HG03045 (cell line): ENCODE results near the gene CAPN13.

Experiments used
- ATAC-seq: cut with Tn5 transposase; IDR thresholded peaks from one replicate; pipeline ENCODE4 v1.9.1; 2021; ENCODE audit warnings: mild to moderate bottlenecking, moderate library complexity; ENCODE audit not compliant: unreplicated experiment

The CAPN13 gene

DNA sequence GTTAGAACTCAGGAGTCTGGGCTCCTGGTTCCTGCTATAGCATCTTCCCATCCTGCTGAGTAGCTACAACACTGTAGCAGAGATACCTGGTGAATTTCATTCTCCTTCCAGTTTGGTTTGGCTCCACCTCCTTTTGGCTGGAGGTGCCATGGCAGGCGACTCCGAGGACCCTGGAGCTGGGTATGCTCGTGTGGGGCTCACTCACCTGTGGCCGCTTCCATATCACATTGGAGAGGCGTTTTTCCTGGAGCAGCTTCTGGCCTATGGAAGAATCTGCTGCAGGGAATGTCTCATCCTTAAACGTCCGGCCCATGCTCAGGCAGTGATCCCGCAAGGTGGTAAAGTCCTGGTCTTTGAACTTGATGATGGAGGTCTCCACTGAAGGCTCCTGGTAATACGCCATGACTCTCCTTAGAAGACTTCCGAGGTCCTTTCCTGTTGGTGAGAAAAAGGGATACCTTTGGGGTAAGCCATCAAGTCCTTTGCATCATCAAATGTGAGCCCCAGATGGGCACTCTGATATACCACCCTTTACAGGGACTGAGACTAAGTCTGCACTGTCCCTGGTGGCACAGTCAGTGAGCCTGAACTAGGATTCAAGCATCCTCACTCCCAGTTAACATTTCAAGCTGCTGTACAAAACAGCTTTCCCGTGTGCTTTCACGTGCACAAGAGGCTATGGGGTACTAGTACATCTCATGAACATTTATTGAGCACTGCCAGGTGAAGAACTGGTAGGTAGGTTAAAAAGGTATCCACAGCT is 20.1 kb downstream of the CAPN13 start:
- ATAC-seq, result no peak

DNA sequence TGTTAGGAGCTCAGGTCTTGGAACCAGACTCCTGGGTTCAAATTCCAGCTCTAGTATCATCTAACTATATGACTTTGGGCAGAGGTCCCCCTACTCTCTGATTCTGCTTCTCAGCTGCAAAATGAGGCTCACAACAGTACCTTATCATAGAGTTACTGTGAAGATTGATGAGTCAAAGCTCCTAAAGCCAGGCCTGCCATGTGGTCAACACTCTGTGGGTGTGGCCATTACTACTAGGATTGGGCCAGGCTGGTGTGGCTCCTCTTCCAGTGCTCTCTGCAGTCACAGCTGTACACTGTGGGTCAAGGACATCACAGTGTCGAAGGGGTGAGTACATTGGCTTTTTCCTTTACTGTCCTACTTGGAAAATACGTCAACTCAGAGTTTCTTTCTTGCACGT is 22.6 kb downstream of the CAPN13 start:
- ATAC-seq, result no peak

DNA sequence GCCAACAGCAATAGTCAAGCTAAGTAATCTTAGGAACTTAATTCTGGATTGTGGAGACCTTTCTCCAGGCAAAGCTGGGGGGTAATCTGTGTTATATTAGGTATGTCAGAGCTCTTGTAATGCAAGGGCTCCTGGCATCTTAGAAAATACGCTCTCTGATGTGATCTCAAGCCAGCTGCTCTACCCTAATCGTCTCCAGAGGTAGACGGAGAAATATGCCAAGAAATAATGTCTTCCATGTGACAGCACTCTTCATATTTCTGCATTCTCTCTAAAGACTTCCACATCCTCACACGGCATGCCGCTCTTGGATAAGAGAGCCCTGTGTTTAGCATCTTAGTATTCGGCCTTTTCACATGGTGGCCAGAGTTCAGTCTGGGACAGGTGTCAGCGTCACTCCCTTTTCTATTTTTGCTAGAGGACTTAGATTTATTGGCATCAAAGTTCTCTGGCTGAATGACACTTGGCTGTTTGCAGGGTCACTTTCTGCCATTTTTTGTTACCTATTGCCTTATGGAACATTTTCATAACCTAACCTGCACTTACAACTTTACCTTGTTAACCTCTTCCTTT is 25.2 kb downstream of the CAPN13 start:
- ATAC-seq, result no peak

DNA sequence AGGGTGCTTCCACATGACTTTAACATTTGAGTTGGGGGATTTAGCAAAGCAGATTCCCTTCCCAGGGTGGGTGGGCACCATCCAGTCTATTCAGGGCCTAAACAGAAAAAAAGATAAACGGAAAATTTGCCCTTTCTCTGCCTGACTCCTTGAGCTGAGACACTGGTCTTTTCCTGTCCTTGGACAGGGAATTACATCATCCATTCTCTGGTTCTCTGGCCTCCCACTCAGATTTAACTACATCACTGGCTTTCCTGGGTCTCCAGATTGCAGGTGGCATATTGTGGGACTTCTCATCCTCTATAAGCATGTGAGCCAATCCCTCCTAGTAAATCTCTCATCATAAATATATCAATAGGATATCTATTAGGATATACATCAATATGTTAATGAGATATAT is 25.8 kb downstream of the CAPN13 start:
- ATAC-seq, result no peak

DNA sequence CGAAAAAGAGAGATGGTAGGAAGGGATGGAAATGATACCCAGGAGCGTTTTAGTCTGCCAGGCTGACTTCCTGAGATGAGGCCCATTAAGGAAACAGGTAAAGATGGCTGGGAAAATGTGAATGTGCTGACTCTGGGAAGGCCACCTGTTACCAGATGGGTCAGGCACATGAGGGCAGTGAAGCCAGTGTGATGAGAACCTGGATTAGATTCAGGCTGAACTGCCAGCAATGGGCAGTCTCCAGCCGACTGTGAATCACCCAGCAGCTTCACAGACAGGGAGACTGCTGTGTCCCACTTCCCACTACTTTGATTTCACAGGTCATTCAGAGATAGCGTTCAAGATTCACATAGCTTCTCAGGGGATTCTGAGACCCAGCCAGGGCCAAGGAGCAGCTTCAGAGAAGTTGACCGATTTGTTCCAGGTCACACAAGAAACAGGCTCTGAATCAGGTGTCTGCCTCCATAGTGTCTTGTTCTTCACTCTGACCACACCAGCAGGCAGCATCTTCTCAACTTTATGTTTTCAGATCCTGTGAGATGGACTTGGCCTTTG is 26.4 kb downstream of the CAPN13 start:
- no peak for ATAC-seq

DNA sequence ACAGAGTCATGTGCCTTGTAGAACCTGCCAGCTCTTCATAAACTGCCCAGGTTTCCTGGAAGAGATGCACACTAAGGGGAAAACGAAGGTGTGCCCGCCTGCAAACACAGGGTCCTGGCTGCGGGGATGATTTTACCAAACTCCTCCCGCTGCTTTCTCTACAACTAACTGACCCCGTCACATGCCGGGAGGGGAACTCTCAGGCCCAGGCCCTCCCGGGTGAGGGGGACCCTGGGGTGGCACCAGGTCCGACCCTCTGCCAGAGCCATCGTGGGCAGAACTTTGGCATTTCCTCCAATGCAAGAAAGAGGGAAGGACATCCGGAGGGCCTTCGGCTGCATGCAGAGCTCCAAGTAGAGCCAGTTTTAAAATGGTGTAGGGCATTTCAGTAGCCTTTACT is 28.6 kb downstream of the CAPN13 start:
- no peak for ATAC-seq

DNA sequence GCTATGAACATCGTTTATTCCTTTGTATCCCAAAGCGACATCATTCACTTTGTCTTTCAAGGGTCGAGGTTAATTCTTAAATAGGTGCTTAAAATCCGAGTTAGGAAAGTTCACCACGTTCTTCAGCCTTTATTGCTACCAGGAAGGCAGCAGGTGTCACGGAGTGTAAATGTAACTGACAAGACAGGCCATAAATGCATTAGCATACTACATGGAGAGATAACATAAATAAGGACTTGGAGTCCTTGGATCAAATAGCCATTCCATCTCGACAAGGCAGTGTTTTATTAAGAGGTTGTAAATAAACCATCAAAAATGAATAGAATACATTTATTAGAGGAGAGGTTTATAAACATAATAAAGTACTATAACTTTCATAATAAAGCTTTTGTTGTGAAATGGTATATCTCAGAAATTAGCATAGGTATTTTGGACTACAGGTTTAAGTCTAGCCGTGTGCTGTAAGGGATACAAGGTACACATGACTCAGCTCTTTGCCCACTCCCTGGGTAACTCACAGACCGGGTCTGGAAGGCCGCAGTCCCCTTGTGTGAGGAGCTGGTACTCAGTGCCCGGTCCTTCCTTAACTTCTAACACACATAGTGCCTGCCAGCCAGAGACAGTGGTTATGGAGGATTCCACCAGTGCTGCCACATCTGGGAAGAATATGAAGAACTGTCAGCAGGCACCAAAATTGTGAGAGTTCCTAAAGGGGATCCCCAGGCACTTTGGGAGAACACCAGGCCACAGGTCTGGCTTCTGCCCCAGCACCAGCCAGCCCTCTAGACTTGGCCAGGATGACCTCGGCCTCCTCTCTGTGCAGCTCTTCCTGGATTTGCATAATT is 29.4 kb downstream of the CAPN13 start:
- no peak for ATAC-seq

DNA sequence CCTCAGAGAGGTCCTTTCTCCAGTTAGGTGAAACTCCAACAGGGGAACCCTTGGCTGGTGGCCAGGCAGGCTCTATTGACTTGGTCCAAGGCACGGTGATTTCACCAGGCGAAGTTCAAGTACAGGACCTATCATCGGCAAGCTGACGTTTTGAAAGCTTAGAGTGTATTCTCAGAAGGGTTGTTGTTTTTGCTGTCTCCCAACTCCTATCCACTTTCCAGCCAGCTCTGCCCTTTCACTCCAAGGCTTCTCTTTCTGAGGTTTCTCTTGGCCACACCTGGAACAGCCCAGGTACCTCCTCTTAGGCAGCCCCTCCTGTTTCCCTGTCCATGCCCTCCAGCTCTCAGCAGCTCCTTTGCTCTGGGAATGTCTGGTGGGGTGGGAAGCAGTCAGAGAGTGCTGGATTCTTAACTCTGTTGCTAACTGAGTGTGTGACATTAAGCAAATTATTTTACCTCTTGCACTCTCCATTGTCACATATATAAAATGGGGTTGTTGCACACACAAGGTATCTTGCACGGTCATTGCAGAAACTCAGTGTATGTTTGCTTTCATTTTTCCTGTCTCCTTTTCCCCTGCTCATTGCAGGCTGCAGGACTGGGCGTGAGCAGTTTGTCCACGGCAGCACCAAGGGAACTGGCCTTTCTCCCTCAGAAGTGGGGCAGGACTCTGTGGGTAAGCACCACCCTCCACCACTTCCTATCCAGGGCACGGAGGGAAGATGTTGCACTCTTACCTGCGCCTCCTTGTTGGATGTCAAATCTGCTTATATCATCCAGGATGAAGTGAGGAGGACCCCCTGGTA is 30.2 kb downstream of the CAPN13 start:
- no peak for ATAC-seq

DNA sequence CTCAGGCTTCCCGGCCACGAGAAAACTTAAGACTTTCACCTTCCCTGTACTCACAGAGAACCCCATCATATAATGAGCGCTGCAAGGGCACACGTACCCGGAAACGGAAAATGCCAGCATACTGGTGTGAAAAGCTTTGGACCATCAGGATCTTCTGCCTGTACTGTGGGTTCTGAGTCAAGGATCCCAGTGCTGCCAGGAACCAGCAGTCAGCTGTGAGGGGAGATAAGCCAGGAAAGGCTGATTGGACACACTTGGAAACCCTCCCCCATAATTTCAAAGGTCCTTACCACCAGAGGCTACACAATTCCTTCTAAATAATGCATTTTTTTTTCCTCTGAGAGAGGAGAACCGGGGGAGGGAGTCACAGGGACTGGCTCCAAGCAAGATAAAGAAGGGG is 31.4 kb downstream of the CAPN13 start:
- no peak for ATAC-seq

DNA sequence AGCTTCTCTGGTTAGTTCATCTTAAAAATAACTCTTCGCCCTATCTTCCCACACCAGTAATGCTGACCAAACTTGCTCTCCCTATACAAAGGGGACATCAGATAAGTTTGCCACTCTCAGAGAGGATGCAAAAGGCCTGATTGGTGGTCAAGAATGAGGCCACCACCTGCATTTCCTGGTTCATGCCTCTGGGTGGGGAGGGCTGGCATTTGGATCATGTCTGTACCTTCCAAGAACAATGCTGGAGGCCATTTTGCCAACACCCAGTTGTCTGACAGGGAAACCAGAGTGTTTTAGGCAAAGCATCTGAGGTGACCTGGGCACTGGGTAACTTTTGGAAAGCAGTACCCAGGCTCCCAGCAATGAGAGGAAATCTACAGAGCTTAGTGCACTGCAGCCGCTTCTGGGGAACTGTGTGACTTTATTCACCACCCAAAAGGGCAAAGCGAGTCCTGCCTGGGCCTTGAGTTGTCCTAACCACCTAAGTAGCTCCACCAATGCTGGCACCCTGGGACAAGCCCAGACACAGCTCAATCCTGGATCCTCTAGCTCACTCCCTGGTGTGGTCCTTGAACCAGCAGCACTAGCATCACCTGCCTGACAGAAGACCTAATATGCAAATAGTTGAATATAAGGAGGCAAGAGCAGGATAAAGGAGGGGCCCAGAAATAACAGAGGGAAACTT is 35.1 kb downstream of the CAPN13 start:
- no peak for ATAC-seq

DNA sequence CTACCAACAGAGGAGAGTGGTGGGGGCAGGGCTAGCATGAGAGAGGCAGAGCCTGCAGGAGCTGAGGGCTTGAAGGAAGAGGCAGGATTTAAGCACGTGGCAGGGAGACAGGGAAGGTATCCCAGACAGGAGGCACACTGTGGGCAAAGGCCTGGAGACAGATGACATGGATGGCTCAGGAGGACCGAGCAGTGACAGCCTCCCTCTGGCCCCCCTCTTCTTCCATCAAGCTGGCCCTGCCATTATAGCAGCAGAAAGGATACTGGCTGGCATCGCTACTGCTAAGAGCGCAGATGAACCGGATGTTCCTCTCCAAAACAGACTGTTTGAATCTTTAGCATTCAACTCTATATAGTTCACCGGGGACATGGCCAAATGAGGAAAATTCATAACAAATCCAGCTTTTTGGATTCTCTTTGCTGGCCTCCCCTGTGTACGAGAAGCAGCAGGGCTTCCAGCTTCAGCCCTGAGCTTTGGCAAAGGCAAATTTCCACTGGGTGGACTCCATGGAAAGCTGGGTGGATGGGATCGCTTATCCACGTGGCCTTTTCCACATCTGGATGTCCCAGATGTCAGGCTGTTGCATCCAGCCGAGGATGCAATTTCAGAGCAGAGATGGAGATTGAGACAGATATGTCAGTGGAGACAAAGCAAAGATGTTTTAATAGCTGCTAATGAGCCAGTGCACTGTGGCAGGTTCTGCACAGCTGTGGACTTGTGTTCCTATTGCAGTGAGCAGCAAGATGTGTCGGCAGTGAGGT is 36.2 kb downstream of the CAPN13 start:
- no peak for ATAC-seq

DNA sequence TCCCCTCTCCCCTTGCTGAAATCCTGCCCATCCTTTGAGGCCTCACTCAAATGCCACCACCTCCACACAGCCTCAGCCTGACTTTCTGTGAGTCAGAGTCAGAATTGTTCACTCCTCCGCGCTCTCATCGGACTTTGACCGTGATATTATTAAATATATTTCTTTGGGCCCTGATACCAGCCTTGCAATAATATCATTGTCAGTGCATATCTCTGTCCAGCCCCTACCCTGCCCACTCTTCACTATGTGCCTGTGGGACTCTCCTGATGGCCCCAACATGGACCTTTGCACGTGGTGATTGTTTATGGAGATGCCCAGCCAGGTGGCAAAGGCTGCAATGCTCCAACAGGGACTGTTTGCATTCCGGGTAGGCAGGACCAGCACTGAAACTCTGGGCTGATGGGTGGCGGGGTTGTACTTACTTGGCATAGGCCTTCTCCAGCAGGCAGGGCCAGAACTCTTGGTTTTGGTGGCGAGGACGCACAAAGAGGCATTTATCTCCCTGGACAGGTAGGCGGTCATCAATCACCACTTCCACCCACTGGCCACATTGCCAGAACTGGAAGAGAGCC is 37.3 kb downstream of the CAPN13 start:
- no peak for ATAC-seq

DNA sequence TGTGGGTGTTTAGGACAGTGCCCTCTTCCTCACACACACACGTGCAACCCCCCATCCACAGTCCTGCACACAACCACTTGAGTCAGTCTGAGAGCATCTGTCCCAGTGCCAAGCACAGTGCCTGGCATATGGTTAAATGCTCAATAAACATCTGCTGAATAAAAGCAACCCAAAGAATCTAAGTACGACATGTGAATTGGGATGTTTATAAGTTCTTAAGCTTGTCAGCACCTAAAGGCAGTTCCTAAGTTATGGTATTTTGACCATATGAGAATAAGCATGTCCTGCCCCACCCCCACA is 37.8 kb downstream of the CAPN13 start:
- no peak for ATAC-seq

DNA sequence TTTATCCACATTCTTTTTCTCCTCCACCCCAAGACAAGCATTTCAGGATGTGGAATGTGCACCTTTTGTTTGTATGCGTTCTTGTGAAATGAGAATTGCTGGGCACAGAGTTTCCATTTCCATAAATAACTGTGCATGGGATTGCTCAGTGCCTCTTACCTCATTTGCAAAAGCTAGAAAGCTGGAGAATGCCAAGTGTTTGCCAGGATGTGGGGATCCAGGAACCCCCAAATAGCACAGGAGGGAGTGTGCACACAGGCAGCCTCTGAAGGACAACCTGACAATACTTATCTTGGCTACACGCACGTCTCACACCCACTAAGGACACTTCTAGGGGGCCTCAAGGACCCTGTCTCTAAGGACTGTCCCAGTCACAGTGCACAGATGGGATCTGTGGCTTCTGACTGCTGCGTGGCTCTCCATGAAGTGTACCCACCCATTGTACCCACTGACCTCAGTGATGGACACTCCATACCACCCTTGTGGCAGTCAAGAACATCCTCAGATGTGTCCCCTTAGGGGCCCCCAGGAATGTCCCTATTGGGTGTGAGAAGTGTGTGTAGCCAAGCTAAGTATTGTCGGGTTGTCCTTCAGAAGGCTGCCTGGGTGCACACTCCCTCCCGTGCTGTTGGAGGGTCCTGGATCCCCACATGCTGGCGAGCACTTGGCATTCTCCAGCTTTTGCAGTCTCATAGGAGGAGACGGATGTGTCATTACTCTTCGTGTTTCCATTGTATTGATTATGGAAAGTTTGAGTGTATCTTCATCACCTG is 38.4 kb downstream of the CAPN13 start:
- no peak for ATAC-seq

DNA sequence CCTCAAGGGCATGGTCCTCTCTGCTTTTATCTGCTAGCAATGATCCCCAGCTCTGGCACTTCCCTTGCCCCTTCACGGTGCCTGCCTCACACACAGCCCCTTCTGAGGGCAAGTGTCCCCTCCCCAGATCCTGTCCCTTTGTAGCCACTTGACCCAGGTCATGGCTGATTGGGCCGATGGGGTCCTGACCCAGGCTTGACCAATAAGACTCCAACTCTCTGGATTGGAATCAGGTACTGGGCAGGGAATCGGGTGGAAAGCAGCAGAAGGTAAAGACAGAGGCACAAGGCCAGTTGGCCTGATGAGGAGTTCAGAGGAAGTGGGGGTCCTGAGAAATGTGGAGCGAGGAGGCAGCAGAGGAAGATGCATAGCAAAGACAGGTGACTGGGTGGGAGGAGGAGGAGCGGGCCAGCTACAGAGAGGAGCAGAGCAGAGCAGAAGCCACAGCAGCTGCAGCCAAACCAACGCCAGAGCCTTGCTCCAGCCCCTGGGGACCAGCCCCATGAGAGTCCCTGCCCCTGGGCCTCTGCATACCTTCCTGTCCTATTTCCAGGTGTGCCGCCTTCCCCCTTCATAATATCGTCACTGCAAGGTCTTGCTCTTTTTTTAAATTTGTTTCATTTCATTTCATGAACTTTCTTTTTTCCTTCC is 39.1 kb downstream of the CAPN13 start:
- no peak for ATAC-seq

DNA sequence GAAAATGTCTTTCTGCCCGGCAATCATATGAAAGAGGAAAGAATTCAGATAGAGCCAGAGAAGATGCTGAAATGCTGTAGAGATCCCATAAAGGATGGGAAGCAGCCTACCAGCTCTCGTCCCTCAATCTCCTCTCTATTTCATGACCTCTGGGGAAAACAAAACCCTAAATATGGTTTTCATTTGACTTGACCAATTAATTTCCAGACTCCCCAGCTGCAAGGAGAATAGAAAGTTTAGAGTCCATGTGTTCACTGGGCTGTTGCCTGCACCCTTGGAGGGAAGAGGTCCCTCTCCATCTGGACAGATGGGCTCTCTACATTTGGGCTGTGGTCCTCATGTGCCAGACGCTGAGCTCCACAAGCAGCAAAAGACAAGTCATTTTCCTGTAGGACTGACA is 40.6 kb downstream of the CAPN13 start:
- no peak for ATAC-seq

DNA sequence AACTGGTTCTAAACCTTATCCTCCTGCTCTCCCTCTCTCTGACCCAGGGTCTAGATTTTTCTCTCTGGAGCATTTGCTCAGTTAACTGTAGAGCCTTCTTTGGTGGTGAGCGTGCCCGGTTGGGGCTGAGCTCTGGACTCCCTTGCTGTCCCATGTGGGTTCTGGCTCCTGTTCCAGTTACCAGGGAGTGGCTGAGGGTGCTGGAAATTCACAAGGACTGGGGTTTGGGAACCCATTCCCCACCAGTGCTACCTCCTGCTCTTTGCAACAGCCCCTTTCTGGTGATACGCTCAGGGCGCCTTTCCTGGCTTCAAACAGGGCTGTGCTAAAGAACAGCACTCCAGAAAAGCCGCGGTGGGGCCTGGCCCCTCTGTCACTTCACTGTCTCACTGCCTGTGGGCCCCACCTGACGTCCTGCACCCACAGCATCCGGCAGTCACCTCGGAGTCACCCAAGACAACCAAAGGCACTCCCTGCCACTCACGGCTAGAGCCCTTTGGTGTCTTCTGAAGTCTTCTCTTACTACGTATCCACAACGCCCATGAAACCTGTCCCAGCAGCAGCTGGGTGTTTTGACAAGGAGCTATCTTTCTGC is 41.3 kb downstream of the CAPN13 start:
- no peak for ATAC-seq

DNA sequence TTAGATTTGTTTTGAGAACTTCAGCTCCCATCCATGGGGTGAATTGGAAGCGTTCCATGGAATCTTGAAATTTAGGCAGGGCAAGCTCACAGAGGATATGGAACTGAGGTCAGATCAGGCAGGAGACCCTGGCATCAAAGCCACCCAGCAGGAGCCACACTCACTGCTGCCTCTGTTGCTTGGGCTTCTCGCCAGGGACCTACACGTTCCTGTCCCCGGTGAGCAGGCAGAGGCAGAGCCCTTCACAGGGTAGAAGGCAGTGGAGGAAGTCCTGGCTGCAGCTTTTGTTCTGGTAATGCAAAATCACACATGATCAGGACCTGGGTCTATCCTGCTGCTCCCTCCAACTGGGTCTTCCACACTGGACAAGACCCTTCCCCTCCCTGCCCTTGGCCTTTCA is 42.1 kb downstream of the CAPN13 start:
- no peak for ATAC-seq
